HuH-7.5 (cell line): ENCODE results near the gene NMBR.
"Not testable (repeated sequence)": the region's sequence is repeated elsewhere in the genome, so short reads cannot be mapped to it uniquely, and the experiment has no call there.

Experiments used
- DNase-seq: peaks from one replicate; pipeline ENCODE4 v3.0.0; 2011; ENCODE audit warnings: low spot score

Gene NMBR

DNA sequence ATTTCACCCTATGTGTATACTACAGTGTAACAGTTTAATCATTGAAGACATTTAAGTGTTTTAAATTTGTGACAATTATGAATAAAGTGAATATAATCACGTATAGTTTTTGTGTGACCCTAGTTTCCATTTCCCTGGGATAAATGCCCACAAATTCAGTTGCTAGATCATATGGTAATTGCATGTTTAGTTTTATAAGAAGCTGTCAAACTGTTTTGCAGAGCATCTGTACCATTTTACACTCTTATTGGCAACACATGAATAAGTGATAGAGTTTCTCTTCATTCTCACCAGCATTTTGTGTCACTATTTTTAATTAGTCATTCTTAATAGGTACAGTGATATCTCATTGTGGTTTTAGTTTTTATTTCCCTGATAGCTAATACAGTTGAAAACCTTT is 7.4 kb upstream of the NMBR start:
- DNase-seq: no peak

- DNase-seq: no peak
These were observed 6.3 kb upstream of the NMBR start for GRCh38 chr6:142153196-142153595.

GRCh38 chr6:142152746-142153145 is 5.8 kb upstream of the NMBR start:
- DNase-seq: no peak

- not testable (repeated sequence) for DNase-seq
These were observed 5.4 kb downstream of the NMBR start for GRCh38 chr6:142141531-142141930.

- DNase-seq: no peak
These were observed 8.0 kb downstream of the NMBR start for GRCh38 chr6:142138876-142139275.

DNA sequence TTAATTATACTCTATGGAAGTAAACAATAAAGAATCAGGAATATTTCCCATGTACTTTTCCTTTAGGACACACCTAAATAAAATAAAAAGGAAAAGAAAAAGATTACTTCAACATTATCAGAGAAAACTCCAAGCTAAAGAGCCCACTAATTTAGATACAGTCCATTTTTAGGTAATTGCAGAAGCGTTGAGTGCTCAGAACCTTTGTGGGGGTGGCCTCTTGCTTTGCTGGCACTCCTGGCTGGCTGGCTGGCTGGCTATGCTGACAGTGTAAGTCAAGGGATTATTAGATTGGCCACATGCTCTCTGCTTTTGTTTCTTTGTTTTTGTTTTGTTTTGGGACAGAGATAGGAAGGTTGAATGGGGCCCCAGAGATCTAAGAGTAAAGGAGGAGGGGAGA is 14.3 kb downstream of the NMBR start, which contains the start of gene GJE1:
Gene GJE1, plus strand, starts transcription at position 301 of the 400 bp plus-strand sequence. CDS start 234 bp downstream, outside the sequence.
- no peak for DNase-seq

- DNase-seq: no peak
These were observed 16.1 kb downstream of the NMBR start for GRCh38 chr6:142130814-142131213.

DNA sequence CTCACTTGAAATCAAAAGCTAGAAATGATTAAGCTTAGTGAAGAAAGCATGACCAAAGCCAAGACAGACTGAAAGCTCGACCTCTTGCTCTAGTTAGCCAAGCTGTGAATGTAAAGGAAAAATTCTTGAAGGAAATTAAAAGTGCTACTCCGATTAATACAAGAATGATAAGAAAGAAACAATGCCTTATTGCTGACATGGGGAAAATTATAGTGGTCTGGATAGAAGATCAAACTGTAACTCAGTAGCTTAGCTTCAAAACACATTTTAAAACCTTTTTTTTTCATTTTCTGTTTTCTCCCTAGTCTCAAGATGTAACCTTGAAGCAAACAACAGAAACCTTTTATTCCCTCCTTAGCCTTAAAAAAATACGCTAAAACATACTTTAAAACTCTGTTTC is 25.6 kb downstream of the NMBR start:
- no peak for DNase-seq

DNA sequence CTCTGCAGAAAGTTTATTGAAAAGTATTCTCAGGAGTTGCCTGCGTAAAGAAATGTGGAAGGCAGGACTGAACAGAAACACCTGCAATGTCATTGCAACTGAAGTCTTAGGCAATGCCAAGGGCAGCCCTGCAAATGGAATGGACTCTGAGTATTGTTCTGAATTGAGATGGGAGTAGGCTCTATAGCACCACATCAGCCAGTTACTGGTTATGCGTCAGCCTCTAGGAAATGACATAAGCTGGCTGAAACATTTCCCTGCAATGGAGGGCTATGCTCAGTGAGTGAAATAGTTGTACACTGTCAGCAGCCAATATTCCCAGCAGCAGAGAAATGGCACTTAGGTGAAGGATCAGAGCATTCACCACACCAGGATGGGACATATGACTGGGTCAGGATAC is 28.0 kb downstream of the NMBR start:
- no peak for DNase-seq

DNA sequence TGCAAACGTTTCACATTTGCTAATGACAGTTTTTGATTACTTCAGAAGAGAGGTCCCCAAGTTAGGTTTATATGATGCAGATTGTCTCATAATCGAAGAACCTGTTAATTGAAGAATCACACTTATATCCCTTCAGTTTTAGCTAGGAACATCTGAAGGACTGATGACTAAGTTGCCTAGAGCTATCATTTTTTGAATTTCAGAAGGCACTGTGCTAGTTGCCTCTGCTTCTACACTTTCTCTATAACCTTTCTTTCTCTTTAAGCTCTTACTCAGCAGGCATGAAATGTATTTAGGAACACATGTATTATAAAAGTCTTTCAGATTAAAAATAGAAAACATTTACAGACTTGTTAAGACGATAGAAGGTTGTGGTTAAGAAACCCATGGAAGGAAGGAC is 28.6 kb downstream of the NMBR start:
- DNase-seq: no peak

GRCh38 chr6:142117366-142117765 is 29.6 kb downstream of the NMBR start:
- DNase-seq: no peak

GRCh38 chr6:142112451-142113061 is 34.4 kb downstream of the NMBR start:
- DNase-seq: peak; percentile 9

- DNase-seq: not testable (repeated sequence)
These were observed 36.1 kb downstream of the NMBR start for GRCh38 chr6:142110820-142111219.

DNA sequence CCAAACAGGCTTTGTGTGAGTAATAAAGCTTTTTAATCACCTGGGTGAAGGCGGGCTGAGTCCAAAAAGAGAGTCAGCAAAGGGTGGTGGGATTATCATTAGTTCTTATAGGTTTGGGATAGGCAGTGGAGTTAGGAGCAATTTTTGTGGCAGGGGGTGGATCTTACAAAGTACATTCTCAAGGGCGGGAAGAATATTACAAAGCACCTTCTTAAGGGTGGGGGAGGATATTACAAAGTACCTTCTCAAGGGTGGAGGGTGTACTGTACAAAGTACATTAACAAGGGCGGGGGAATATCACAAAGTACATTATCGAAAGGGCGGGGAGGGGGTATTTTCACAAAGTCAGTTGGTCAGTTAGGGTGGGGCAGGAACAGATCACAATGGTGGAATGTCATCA is 42.1 kb downstream of the NMBR start:
- DNase-seq: not testable (repeated sequence)

- DNase-seq: peak; percentile 13
These were observed 58.1 kb downstream of the NMBR start for GRCh38 chr6:142088858-142089216.

DNA sequence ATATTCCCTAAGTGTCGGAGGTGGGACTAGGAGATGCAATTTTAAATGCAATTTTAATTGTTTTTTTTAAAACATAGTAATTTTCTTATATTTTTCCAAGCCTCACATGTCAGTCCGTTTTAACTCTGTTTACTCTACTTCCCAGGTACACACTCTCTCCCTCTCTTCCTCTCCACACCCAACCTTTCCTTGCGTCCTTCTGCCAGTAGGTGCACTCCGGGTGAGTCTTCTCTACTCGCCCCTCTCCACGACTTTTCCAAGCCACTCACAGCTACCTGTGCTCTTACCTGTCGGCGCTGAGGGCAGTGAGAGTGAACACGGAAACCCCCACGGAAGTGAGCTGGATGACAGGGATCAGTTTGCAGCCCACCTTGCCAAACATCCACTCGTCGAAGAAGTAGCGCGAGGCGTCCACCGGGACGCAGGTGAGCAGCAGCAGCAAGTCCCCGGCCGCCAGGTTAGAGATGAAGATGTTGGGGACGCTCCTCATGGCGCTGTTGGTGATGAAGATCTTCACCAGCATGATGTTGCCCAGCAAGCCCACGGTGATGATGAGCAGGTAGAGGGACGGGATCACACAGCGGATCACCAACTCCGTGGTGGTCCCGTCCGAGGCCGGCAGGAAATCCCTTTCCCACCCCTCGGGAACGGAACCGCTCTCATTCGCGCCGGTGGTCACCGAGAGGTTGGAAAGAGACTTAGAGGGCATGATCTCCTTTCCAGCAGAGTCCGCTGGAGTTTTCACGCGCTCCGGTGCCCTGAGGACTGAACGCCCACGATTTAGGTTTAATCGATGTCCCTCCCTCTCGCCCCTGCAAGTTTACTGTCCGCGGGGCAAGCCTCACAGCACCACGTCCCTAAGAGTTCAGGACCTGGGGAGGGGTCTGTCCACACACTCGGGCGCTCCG is 58.7 kb downstream of the NMBR start:
- DNase-seq: no peak

DNA sequence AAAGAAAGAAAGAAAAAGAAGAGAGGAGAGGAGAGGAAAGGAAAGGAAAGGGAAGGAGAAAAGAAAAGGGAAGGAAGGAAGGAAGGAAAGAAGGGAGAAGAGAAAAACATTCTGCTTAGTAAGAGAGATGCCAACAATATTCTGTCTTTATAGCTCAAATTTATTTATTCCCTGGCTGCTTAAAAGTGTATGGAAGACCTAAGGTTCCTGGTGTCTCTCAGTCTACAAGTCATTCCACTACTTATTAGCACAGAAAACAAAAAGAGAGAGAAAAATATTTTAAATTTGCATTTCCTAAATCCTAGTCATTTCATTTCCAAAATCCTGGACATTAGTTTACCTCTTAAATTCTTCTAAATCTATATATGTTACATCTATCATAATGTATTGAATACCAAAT is 67.8 kb downstream of the NMBR start:
- DNase-seq: no peak

DNA sequence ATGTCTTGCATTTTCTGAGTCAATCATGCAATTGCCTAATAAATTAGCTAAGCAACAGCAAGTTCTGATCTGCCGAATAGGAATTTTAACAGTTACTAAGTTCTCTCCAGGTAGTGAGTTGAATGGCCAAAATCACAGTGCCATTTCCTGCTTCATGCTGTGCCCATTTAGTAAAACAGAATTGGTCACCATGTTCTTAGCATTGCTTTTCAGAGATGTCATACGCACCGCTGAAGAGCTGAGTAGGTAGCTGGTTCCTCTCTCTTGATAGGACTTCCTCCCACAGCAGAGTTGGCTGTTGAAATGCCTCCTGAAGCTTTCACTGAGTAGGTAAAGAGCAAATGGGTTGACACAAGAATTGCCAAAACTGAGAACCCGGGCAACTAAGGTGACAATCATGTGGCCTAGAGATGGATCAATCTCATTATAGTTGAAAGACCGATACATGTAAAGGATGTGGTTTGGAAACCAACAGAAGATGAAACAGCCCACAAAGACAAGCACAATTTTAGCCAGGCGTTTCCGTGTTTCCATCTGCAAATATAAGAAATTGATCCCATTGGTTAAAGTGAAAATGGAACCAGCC is 71.3 kb downstream of the NMBR start:
- no peak for DNase-seq

GRCh38 chr6:142074516-142074915 is 72.4 kb downstream of the NMBR start:
- no peak for DNase-seq

GRCh38 chr6:142071981-142072380 is 74.9 kb downstream of the NMBR start:
- no peak for DNase-seq

DNA sequence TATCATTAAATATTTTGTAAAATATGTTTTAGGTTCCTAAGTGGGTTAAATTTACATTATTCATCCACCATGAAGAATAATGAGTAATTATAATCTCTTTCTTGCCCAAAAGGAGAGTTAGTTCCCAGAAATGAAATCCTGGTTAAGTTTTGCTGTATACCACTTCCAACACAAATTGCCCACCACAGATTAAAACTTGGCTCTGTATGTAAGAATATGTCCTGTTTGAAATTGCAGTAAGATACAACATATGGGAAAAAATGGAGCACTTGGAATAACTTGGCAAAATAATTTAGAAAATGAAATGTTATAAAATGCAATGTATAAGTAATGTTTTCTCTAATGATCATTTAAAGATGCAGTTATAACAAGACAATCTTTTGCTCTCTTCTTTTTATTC is 78.5 kb downstream of the NMBR start:
- DNase-seq: no peak

DNA sequence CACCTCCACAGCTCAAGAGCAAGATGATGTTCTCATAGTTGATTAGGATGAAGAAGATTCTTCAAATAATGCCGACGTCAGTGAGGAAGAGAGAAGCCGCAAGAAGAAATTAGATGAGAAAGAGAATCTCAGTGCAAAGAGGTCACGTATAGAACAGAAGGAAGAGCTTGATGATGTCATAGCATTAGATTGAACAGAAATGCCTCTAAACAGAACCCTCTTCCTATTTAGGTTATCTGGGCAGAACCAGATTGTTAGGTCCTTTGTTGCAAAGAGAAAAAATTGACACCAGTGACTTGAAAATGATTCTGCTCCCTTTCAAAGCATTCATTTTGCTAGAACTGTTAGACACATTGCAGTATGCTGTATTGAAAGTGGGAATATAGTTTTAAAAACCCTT is 84.1 kb downstream of the NMBR start:
- DNase-seq: not testable (repeated sequence)
